OCI-LY1 (cell line): ENCODE data around the gene DDR1.

ENCODE experiments used
- H2AFZ ChIP-seq: fragments of 200-600 bp; sonication (generic), shearing (Covaris generic); 2 replicates; pipeline ENCODE4 v1.6.0; 2014; ENCODE audit warnings: antibody characterized with exemption, mild to moderate bottlenecking, low read length
- H3F3A ChIP-seq: fragments of 200-600 bp; sonication (generic), shearing (Covaris generic); 2 replicates; pipeline ENCODE4 v1.6.0; 2014; ENCODE audit warnings: mild to moderate bottlenecking, antibody characterized with exemption, low read length, moderate library complexity; ENCODE audit not compliant: insufficient read depth
- H3K27ac ChIP-seq: fragments of 200-600 bp; sonication (generic); 2 replicates; pipeline ENCODE4 v1.5.1; 2014; ENCODE audit warnings: low read length, mixed run types, mild to moderate bottlenecking, low read depth; ENCODE audit not compliant: poor library complexity, severe bottlenecking
- H3K27me3 ChIP-seq: fragments of 200-600 bp; sonication (generic); 2 replicates; pipeline ENCODE4 v1.6.0; 2014; ENCODE audit warnings: antibody characterized with exemption, mild to moderate bottlenecking, low read length, moderate library complexity; ENCODE audit not compliant: insufficient read depth
- H3K36me3 ChIP-seq: fragments of 200-600 bp; sonication (generic); 2 replicates; pipeline ENCODE4 v1.6.1; 2014; ENCODE audit warnings: mild to moderate bottlenecking, antibody characterized with exemption, low read length, moderate library complexity, mixed read lengths; ENCODE audit not compliant: insufficient read depth
- H3K4me1 ChIP-seq: fragments of 200-600 bp; sonication (generic); 2 replicates; pipeline ENCODE4 v1.5.1; 2014; ENCODE audit warnings: mild to moderate bottlenecking, low read length, moderate library complexity; ENCODE audit not compliant: insufficient read depth, severe bottlenecking
- H3K4me2 ChIP-seq: fragments of 200-600 bp; sonication (generic), shearing (Covaris generic); 2 replicates; pipeline ENCODE4 v1.6.1; 2014; ENCODE audit warnings: low read length
- H3K4me3 ChIP-seq: fragments of 200-600 bp; sonication (generic); 2 replicates; pipeline ENCODE4 v1.5.1; 2014; ENCODE audit warnings: low read length, low read depth, mild to moderate bottlenecking, mixed read lengths; ENCODE audit not compliant: poor library complexity, severe bottlenecking
- H3K79me2 ChIP-seq: fragments of 200-600 bp; shearing (Covaris generic); 2 replicates; pipeline ENCODE4 v1.6.1; 2016; ENCODE audit warnings: mixed run types, low read length, mixed read lengths; ENCODE audit not compliant: insufficient read depth
- H3K9ac ChIP-seq: fragments of 200-600 bp; sonication (generic), shearing (Covaris generic); 2 replicates; pipeline ENCODE4 v1.6.1; 2014; ENCODE audit warnings: mild to moderate bottlenecking, low read length, mixed read lengths
- H3K9me2 ChIP-seq: fragments of 200-600 bp; sonication (generic), shearing (Covaris generic); 2 replicates; pipeline ENCODE4 v1.6.1; 2014; ENCODE audit warnings: low read depth, mild to moderate bottlenecking, low read length, mixed read lengths
- H3K9me3 ChIP-seq: fragments of 200-600 bp; shearing (Covaris generic); 2 replicates; pipeline ENCODE4 v1.6.1; 2014; ENCODE audit warnings: low read length, mixed read lengths
- H4K20me1 ChIP-seq: fragments of 200-600 bp; sonication (generic), shearing (Covaris generic); 2 replicates; pipeline ENCODE4 v1.6.0; 2016; ENCODE audit warnings: mild to moderate bottlenecking, low read length; ENCODE audit not compliant: insufficient read depth
- EZH2 ChIP-seq: fragments of 200-600 bp; sonication (generic), shearing (Covaris generic); IDR thresholded peaks from 2 replicates; pipeline ENCODE4 v1.8.0; 2017; ENCODE audit warnings: borderline replicate concordance, mixed run types, mild to moderate bottlenecking, antibody characterized with exemption, low read length, moderate library complexity, mixed read lengths
- TF ChIP-seq, protein P1 (sequence below): fragments of 200-600 bp; sonication (generic), shearing (Covaris generic); IDR thresholded peaks from 2 replicates; pipeline ENCODE4 v1.5.1; 2017; ENCODE audit warnings: mild to moderate bottlenecking, antibody characterized with exemption, low read length, moderate library complexity, mixed read lengths

Gene DDR1

DNA sequence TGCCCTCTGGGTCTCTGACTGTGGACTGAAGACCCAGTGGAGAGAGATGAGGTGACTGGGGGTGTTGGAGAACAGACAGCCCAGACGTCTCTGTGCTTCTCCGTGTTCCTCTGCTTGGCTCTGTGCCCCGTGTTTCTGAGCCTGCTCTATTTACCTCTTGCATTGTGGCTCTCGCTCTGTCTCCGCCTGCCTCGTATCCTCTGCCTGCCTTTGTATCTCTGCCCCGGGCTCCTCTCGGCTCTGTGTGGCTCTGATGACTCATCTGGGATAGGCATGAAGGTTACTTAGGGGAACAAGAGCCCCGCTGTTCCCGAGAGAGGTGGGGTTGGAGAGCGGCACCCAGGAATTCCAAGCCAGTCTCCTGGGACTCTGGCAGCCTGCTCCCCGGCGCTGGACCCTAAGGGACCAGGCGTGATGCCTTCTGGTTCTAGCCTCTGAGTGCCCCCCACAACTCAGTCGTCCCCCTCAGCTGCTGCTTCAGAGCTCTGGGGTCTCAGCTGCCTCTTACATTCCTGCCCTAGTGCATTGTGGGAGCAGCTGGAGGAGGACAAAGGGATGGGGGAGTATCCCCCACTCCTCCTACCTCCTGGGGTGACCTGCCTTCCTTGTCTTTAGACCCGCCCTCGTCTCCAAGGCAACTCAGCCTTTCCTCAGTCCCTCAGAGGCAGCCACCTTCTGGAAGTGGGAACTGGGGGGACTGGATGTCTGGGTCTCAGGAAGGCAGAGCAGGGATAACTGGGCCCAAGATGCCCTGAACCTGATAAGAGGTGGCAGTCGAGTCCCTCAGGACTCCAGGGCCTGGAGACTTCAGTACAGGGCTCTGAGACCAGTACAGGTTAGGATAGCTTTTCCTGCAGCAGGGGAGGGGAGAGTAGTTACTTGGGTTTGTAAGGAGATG lies 1.9 kb downstream of the DDR1 start:
- Histone ChIP-seq H3K4me1 (peaks cover 42% of the 10 kb centered on the region), H3K4me3 (peak overlapping the region; percentile 63), H3K27me3 (peaks cover 12% of the 10 kb centered on the region; the same call in 1 of the 2 replicates), H3K9ac (peak overlapping the region; percentile 4; the same call in 1 of the 2 replicates), H3F3A (no peaks in the 10 kb centered on the region), H3K36me3 (no peaks in the 10 kb centered on the region), H3K79me2 (no peaks in the 10 kb centered on the region), H3K4me2 (peak overlapping the region; percentile 67; the same call in 1 of the 2 replicates), H4K20me1 (no peaks in the 10 kb centered on the region), H3K27ac (no peak overlapping the region), H3K9me3 (no peaks in the 10 kb centered on the region), H3K9me2 (no peaks in the 10 kb centered on the region), H2AFZ (no peak overlapping the region)
- TF ChIP-seq EZH2, result no peak
- TF ChIP-seq, protein P1, sequence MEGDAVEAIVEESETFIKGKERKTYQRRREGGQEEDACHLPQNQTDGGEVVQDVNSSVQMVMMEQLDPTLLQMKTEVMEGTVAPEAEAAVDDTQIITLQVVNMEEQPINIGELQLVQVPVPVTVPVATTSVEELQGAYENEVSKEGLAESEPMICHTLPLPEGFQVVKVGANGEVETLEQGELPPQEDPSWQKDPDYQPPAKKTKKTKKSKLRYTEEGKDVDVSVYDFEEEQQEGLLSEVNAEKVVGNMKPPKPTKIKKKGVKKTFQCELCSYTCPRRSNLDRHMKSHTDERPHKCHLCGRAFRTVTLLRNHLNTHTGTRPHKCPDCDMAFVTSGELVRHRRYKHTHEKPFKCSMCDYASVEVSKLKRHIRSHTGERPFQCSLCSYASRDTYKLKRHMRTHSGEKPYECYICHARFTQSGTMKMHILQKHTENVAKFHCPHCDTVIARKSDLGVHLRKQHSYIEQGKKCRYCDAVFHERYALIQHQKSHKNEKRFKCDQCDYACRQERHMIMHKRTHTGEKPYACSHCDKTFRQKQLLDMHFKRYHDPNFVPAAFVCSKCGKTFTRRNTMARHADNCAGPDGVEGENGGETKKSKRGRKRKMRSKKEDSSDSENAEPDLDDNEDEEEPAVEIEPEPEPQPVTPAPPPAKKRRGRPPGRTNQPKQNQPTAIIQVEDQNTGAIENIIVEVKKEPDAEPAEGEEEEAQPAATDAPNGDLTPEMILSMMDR, result no peak

- no peaks in the 10 kb centered on the region for H3K79me2 ChIP-seq
- peaks cover 12% of the 10 kb centered on the region; the same call in 1 of the 2 replicates for H3K27me3 ChIP-seq
- no peak overlapping the region for H3K27ac ChIP-seq
- TF ChIP-seq, protein P1, result no peak
- TF ChIP-seq EZH2, result no peak
- H3K9ac ChIP-seq, result no peak overlapping the region
- H4K20me1 ChIP-seq, result no peaks in the 10 kb centered on the region
- no peaks in the 10 kb centered on the region for H3F3A ChIP-seq
- no peak overlapping the region for H3K4me2 ChIP-seq
- H3K4me1 ChIP-seq, result peaks cover 39% of the 10 kb centered on the region
- no peaks in the 10 kb centered on the region for H3K9me3 ChIP-seq
- H3K4me3 ChIP-seq, result no peak overlapping the region
- H2AFZ ChIP-seq, result no peak overlapping the region
- H3K36me3 ChIP-seq, result no peaks in the 10 kb centered on the region
- no peaks in the 10 kb centered on the region for H3K9me2 ChIP-seq
Measured at GRCh38 chr6:30886897-30887255, 2.6 kb downstream of the DDR1 start.

DNA sequence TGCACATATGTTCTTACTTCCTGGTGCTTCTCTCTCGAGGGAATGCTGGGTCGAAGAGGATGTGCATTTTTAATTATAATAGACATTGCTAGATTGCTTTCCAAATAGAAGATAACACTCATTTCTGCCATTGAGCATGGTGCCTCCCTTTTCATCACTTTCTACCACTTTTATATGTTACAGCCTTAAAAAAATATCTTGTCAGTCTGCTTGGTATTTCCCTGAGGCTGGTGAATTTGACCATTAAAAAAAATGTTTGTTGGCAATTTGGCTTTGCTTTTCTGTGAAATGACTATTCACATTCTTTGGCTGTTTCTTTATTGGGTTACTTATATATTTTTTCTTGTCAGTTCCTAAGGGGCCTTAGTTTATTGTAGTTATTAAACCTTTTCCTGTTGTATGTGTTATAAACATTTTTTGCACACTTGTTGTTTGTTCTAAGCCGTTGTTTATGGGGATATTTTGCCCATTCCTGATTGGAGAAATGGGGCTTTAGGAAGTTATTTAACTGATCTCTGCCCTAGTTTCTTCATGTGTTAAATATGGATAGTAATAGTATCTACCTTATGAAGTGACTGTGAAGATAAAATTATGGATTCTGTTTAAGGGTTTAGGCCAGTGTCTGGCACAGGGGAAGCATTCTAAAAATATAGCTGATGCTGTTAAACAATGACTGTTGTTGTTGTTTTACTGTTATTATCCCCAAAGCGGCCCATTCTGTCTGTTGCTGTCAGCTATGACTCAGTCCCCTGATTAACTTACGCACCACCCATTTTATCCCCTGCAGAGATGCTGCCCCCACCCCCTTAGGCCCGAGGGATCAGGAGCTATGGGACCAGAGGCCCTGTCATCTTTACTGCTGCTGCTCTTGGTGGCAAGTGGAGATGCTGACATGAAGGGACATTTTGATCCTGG lies 3.8 kb downstream of the DDR1 start:
- no peaks in the 10 kb centered on the region for H4K20me1 ChIP-seq
- H3K79me2 ChIP-seq, result no peaks in the 10 kb centered on the region
- H3K4me3 ChIP-seq, result no peak overlapping the region
- H2AFZ ChIP-seq, result no peak overlapping the region
- peaks cover 27% of the 10 kb centered on the region for H3K4me1 ChIP-seq
- H3K27ac ChIP-seq, result no peak overlapping the region
- peaks cover 12% of the 10 kb centered on the region; the same call in 1 of the 2 replicates for H3K27me3 ChIP-seq
- no peak overlapping the region for H3K9ac ChIP-seq
- TF ChIP-seq, protein P1, result no peak
- TF ChIP-seq EZH2, result no peak
- H3K4me2 ChIP-seq, result no peak overlapping the region
- no peaks in the 10 kb centered on the region for H3K36me3 ChIP-seq
- no peaks in the 10 kb centered on the region for H3F3A ChIP-seq
- no peaks in the 10 kb centered on the region for H3K9me3 ChIP-seq
- no peaks in the 10 kb centered on the region for H3K9me2 ChIP-seq
